IgD-negative memory B cell (primary cell): ENCODE measurements around the gene PRKCH. TPM values are rescaled to one million over a fixed set of nuclear protein-coding genes. Genes with fewer than 3 reads are reported as not detected.
A peak's percentile ranks its signal among the peaks of the same experiment; 100 is the strongest.

Experiments used
- H3K27ac Mint-ChIP-seq, 3 donors: one replicate each; pipeline ENCODE4 v1.8.0; 2020 to 2022; ENCODE audit warnings: mild to moderate bottlenecking in 3 of 3, mixed read lengths in 3 of 3, moderate library complexity in 1 of 3
- H3K27me3 Mint-ChIP-seq: one replicate; pipeline ENCODE4 v1.8.0; 2021; ENCODE audit warnings: mixed read lengths
- H3K36me3 Mint-ChIP-seq: one replicate; pipeline ENCODE4 v1.8.0; 2020; ENCODE audit warnings: mild to moderate bottlenecking, mixed read lengths
- H3K4me1 Mint-ChIP-seq, 3 donors: one replicate each; pipeline ENCODE4 v1.8.0; 2020 to 2022; ENCODE audit warnings: mixed read lengths in 3 of 3, mild to moderate bottlenecking in 1 of 3
- H3K4me3 Mint-ChIP-seq, 4 donors: one replicate each; pipeline ENCODE4 v1.8.0; 2020 to 2022; ENCODE audit warnings: mild to moderate bottlenecking in 4 of 4, mixed read lengths in 4 of 4, moderate library complexity in 3 of 4
- H3K9me3 Mint-ChIP-seq, 3 donors: one replicate each; pipeline ENCODE4 v1.8.0; 2020 to 2021; ENCODE audit warnings: mixed read lengths in 3 of 3, mild to moderate bottlenecking in 1 of 3
- polyA plus RNA-seq: library from polyadenylated mRNA; unstranded; fragments of 300-500 nt; fragmentation: Illumina TruSeq; gene quantifications from one replicate; pipeline ENCODE4 v1.2.3, GENCODE V29; 2021

The PRKCH gene
- polyA plus RNA-seq, 1 donor from 2014 or later = 9.6 TPM

- Mint-ChIP-seq H3K4me1 (peaks cover 0 to 2% (median 2%) of the 10 kb centered on the region in 3 donors), H3K36me3 (peaks cover 2% of the 10 kb centered on the region), H3K27ac (no peak overlapping the region), H3K27me3 (no peaks in the 10 kb centered on the region), H3K4me3 (no peak overlapping the region), H3K9me3 (no peaks in the 10 kb centered on the region)
Observed at GRCh38 chr14:61535032-61535431, 213.7 kb downstream of the PRKCH start.

DNA sequence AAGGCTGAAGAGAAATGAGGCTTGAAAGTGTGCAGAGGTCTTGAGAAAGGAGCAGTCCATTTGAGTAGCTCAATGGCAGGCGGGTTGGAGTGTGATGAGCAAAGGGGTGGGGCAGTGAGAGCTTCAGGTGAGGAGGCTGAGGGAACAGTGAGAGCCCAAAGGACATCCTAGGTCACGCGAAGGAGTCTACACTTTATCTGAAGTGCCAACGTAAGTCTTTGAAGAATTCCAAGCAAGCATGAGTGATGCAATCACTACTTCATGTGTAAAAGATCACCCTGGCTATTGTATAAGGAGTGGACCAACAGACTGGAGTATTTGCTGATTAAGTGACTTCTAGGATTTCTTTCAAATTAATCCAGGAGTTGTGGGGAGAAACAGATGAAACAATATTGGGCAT, 214.1 kb downstream of the PRKCH start:
- H3K4me1 Mint-ChIP-seq = peaks cover 0 to 2% (median 2%) of the 10 kb centered on the region in 3 donors
- no peaks in the 10 kb centered on the region for H3K27me3 Mint-ChIP-seq
- H3K27ac Mint-ChIP-seq = no peak overlapping the region
- H3K36me3 Mint-ChIP-seq = peaks cover 2% of the 10 kb centered on the region
- no peaks in the 10 kb centered on the region for H3K9me3 Mint-ChIP-seq
- H3K4me3 Mint-ChIP-seq = no peak overlapping the region

DNA sequence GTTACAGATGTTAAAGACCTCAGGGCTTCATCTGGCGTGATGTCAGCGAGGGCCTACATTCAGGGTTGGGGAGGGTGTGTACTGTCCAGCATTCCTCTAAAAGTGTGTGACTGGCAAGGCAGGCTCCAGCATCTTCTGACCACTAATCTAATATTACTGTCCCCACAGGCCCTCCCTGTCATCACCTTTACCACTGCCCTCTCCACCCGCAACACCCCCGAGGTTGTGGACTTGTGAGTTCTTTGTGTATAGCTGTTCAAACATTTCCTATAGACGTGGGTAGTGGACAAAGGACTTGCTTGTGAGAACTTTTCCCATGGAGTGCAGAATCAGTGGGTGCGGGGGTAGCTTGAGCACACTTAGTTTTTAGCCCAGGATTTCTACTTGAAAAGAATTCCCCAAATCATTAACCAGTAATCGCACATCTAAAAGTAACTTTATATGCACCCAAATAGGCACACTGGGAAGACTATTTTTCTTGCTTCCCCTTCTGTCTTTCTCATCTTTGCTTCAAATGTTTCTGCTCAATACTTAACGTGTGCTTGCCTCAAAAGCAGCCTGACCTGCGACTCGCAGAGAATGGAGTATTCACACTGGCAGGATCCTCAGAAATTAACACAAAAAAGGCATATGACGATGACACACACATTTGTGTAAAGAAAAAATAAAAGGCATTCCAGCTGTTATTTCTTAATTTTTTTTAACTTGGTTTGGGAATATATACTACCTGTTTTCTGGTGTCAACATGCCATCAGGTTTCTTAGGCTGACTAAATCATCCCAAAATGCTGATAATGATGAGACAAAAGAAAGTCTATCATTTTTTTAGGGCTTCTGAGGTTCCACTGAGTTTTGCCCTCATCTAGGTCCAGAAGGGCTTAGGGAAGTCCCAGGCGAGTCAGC, 215.5 kb downstream of the PRKCH start:
- Mint-ChIP-seq H3K9me3 (no peaks in the 10 kb centered on the region), H3K36me3 (peaks cover 4% of the 10 kb centered on the region), H3K4me1 (peaks cover 0 to 2% (median 2%) of the 10 kb centered on the region in 3 donors), H3K27me3 (no peaks in the 10 kb centered on the region), H3K27ac (no peak overlapping the region), H3K4me3 (no peak overlapping the region)

DNA sequence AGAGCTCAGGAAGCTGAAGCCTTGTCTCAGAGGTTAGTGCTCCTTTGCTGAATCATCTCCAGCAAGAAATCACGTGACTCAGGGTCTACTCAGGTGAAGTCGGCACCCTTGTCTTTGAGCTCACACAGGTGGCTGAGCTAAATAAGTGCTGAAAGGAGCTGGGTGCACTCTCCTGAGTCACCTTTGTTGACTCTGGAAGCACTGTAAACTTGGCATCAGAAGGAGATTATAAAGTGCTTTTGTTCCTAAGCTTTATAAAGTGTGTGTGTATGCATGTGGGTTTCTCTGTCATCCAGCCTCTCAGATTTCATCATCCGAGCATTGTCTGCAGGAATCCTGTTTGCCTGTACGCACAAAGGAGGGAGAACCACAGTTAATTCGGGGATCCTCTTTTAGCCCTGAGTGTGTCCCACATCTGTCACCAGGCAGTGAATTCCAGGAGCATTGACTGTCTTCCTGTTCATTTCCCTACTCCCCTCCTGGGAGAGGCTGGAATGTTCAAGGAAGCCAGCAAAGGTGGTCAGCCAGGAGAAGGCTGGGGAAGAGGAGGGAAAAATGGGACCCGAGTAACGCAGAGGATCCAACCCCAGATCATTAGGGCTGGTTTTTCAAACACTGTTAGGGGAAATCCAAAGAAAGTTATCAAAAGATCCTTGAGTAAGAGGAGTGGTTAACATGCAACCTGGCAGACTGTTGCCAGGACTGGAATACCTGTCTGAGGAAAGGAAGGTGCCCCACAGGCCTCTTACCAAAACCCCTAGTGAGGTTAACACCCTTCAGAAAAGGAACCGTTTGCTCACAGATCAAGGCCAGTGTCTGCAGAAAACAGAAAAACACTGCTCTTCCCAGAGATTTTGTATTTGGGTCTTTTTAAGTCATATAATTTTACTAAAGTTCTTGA, 216.4 kb downstream of the PRKCH start:
- Mint-ChIP-seq H3K4me3 (no peak overlapping the region), H3K27ac (peak overlapping the region in 1 of 3 donors; percentile 46), H3K4me1 (peaks cover 0 to 2% (median 2%) of the 10 kb centered on the region in 3 donors), H3K36me3 (peaks cover 4% of the 10 kb centered on the region), H3K9me3 (no peaks in the 10 kb centered on the region), H3K27me3 (no peaks in the 10 kb centered on the region)

- H3K36me3 Mint-ChIP-seq = peaks cover 4% of the 10 kb centered on the region
- no peaks in the 10 kb centered on the region for H3K27me3 Mint-ChIP-seq
- peak overlapping the region in 1 of 3 donors; percentile 46 for H3K27ac Mint-ChIP-seq
- peaks cover 0 to 2% (median 1%) of the 10 kb centered on the region in 3 donors for H3K4me1 Mint-ChIP-seq
- no peaks in the 10 kb centered on the region for H3K9me3 Mint-ChIP-seq
- H3K4me3 Mint-ChIP-seq = no peak overlapping the region
Observed at GRCh38 chr14:61538464-61539022, 217.2 kb downstream of the PRKCH start.

DNA sequence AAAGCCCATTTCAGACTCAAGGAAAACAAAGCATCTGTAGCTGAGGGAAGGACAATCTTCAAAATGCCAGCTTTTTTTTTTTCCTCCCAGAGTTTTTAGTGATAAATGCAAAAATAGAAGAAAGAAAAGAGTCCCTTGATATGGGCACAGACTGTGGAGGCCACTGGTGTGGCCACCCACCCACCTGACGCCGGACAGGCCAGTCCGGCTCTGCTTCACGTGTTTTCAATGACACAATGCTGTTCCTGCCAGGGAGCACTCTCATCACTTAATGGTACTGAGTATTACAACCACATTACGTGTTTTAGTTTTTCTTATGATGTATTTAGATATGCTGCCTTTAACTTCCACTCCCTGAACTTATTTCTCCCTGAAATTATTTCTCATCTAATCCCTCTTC, 218.3 kb downstream of the PRKCH start:
- H3K27me3 Mint-ChIP-seq = no peaks in the 10 kb centered on the region
- H3K4me1 Mint-ChIP-seq = peaks cover 0 to 1% (median 0%) of the 10 kb centered on the region in 3 donors
- no peak overlapping the region for H3K27ac Mint-ChIP-seq
- peaks cover 4% of the 10 kb centered on the region for H3K36me3 Mint-ChIP-seq
- no peak overlapping the region for H3K4me3 Mint-ChIP-seq
- H3K9me3 Mint-ChIP-seq = no peaks in the 10 kb centered on the region

GRCh38 chr14:61540931-61541330, 219.6 kb downstream of the PRKCH start:
- Mint-ChIP-seq H3K36me3 (peaks cover 2% of the 10 kb centered on the region), H3K4me3 (peak overlapping the region in 1 of 4 donors; percentile 45), H3K4me1 (peaks cover 0 to 1% (median 0%) of the 10 kb centered on the region in 3 donors), H3K27ac (no peak overlapping the region), H3K27me3 (no peaks in the 10 kb centered on the region), H3K9me3 (no peaks in the 10 kb centered on the region)

- peaks cover 1% of the 10 kb centered on the region for H3K36me3 Mint-ChIP-seq
- H3K4me3 Mint-ChIP-seq = no peak overlapping the region
- H3K27ac Mint-ChIP-seq = peak overlapping the region in 1 of 3 donors; percentile 81
- peaks cover 0 to 1% (median 0%) of the 10 kb centered on the region in 3 donors for H3K4me1 Mint-ChIP-seq
- H3K27me3 Mint-ChIP-seq = no peaks in the 10 kb centered on the region
- no peaks in the 10 kb centered on the region for H3K9me3 Mint-ChIP-seq
Observed at GRCh38 chr14:61542848-61543790, 221.7 kb downstream of the PRKCH start.

- peaks cover 1% of the 10 kb centered on the region for H3K36me3 Mint-ChIP-seq
- no peak overlapping the region for H3K27ac Mint-ChIP-seq
- H3K27me3 Mint-ChIP-seq = no peaks in the 10 kb centered on the region
- H3K4me1 Mint-ChIP-seq = peaks cover 0 to 1% (median 0%) of the 10 kb centered on the region in 3 donors
- H3K9me3 Mint-ChIP-seq = no peaks in the 10 kb centered on the region
- H3K4me3 Mint-ChIP-seq = no peak overlapping the region
Observed at GRCh38 chr14:61543946-61544345, 222.6 kb downstream of the PRKCH start.

DNA sequence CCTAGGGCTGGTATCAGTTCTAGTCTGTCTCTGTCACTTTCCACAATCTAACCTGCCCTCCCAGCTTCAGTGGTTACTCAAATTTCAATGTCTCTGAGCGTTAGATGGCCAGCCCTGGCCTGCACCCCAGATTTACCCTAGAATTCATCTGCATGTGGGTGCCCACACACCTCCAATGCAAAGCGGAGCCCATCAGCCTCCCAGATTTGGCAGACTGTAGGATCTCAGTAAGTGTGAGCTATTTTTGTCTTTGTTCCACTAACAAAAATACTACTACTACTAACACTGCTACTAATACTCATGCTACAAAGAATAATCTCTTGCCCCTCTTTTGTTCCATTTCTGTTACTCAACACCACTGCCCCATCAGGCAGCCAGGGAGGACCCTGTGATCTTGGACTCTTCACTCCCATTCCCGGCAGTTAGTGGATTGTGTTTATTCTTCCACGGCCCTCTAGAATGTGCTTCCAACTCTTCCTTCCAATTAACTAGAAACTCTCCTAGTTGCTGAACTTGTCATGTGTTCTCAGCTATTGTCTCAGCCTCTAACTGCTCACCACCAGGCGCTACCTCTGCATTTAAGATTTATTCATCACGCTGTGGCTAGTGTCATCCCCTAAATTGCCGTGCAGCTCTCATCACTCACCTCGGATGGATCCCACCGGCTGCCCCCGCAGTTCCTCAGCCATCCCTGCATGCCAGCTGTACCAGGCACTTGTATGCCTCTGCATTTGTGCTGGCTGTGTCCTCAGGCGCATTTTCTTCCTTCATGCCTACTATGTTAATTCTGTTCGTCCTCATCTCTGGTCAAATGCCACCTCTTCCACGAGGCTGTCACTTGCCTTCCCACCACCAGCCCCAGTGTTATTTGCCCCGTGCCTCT, 223.3 kb downstream of the PRKCH start:
- no peaks in the 10 kb centered on the region for H3K9me3 Mint-ChIP-seq
- H3K36me3 Mint-ChIP-seq = peaks cover 1% of the 10 kb centered on the region
- no peaks in the 10 kb centered on the region for H3K27me3 Mint-ChIP-seq
- H3K27ac Mint-ChIP-seq = peak overlapping the region in 2 of 3 donors; percentile 21 to 43
- H3K4me1 Mint-ChIP-seq = peaks cover 0 to 1% (median 0%) of the 10 kb centered on the region in 3 donors
- no peak overlapping the region for H3K4me3 Mint-ChIP-seq

DNA sequence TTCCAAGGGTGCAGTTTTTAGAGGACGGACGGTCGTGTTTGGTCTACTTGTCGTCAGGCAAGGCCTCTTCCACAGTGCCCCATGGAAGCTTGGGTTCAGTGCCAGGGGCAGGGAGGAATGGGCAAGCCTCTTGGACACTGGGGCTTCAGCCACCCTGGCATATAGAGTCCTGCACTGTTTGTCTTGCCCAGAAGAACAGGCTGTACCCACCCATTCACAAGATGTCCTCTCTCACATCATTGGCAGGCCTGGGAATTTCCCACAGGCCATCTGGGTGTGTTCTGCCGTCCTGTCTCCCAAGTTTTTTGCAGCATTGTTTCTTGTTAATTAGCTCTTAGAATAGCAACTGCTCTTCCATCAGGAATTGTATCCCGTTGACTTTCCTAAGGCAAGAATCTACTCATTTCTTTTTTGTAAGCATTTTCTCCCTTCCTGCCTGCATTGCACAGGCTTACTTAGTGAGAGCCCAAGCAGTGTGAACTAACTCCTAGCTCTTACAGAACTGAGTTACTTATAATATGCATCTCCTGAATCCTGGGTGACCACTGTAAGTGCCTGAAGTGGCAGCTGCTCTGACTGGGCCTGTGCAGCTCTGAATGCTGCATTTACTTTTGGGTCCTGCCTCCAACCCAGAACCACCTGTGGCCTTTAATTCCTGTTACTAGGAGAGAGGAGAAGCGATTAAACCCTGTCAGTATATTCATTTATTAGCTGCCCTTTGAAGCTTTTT, 224.5 kb downstream of the PRKCH start:
- Mint-ChIP-seq H3K27me3 (no peaks in the 10 kb centered on the region), H3K36me3 (peaks cover 4% of the 10 kb centered on the region), H3K4me3 (peak overlapping the region in 1 of 4 donors; percentile 47), H3K27ac (no peak overlapping the region), H3K9me3 (no peaks in the 10 kb centered on the region), H3K4me1 (peaks cover 0 to 4% (median 1%) of the 10 kb centered on the region in 3 donors)

- no peak overlapping the region for H3K4me3 Mint-ChIP-seq
Observed at GRCh38 chr14:61547186-61548069, 226.0 kb downstream of the PRKCH start.

More at GRCh38 chr14:61547186-61548069, 226.0 kb downstream of the PRKCH start:
- Mint-ChIP-seq H3K27me3 (no peaks in the 10 kb centered on the region), H3K4me1 (peaks cover 1 to 14% (median 3%) of the 10 kb centered on the region in 3 donors), H3K36me3 (peaks cover 3% of the 10 kb centered on the region), H3K27ac (no peak overlapping the region), H3K9me3 (no peaks in the 10 kb centered on the region)
